ENCODE data around the gene CCDC186. TPM values are rescaled to one million over a fixed set of nuclear protein-coding genes. Genes with fewer than 3 reads are reported as not detected.

Gene CCDC186
- total and polyA plus RNA-seq, 2 experiments from 2014 or later, result 14.9 to 32.4 TPM

GRCh38 chr10:114174695-114175188 lies 739 bp upstream of the CCDC186 start:
- DNase-seq (ENCODE audit: low spot score), result no peak
- Histone ChIP-seq H3K9me2 (replicated peaks; ENCODE audit: insufficient read depth) (no peaks in the 10 kb centered on the region), H3K27me3 (no peaks in the 10 kb centered on the region), H3K4me2 (peak overlapping the region; percentile 82), H3K9me3 (ENCODE audit: low read depth) (no peaks in the 10 kb centered on the region), H3K4me1 (ENCODE audit: insufficient read depth) (peaks cover 3% of the 10 kb centered on the region), H3K79me2 (peaks cover 42% of the 10 kb centered on the region), H3K27ac (peak overlapping the region; percentile 90), H2AFZ (peak overlapping the region; percentile 80), H4K20me1 (ENCODE audit: insufficient read depth, poor library complexity, severe bottlenecking) (peaks cover 15% of the 10 kb centered on the region), H3K4me3 (peak overlapping the region; percentile 38), H3K36me3 (replicated peaks; ENCODE audit: insufficient read depth, low read depth) (no peaks in the 10 kb centered on the region)
- no peak for TF ChIP-seq EZH2phosphoT487 (IDR thresholded peaks at IDR 0.05; ENCODE audit: low read depth, severe bottlenecking, unreplicated experiment)
- TF ChIP-seq CTCF (IDR thresholded peaks at IDR 0.05; ENCODE audit: poor library complexity), result peak; percentile 1
- WGBS (ENCODE audit: low lambda C conversion rate, missing lambda C conversion rate), result 8% methylated on average over 19 of the region's 19 CpGs

- Histone ChIP-seq H3K27me3 (no peaks in the 10 kb centered on the region), H2AFZ (peak overlapping the region; percentile 87), H3K79me2 (peaks cover 53% of the 10 kb centered on the region), H3K4me3 (peak overlapping the region; percentile 85), H3K4me1 (ENCODE audit: insufficient read depth) (peaks cover 3% of the 10 kb centered on the region), H3K36me3 (replicated peaks; ENCODE audit: insufficient read depth, low read depth) (no peaks in the 10 kb centered on the region), H3K9me2 (replicated peaks; ENCODE audit: insufficient read depth) (no peaks in the 10 kb centered on the region), H3K4me2 (peak overlapping the region; percentile 76), H3K9me3 (ENCODE audit: low read depth) (no peaks in the 10 kb centered on the region), H4K20me1 (ENCODE audit: insufficient read depth, poor library complexity, severe bottlenecking) (peaks cover 15% of the 10 kb centered on the region), H3K27ac (peak overlapping the region; percentile 98)
- TF ChIP-seq CTCF (IDR thresholded peaks at IDR 0.05; ENCODE audit: poor library complexity) (no peak), EZH2phosphoT487 (IDR thresholded peaks at IDR 0.05; ENCODE audit: low read depth, severe bottlenecking, unreplicated experiment) (no peak), EZH2 (IDR thresholded peaks at IDR 0.05; ENCODE audit: borderline replicate concordance) (no peak)
- 2% methylated on average over 13 of the region's 23 CpGs for WGBS (ENCODE audit: low lambda C conversion rate, missing lambda C conversion rate)
- DNase-seq (ENCODE audit: low spot score), result peak; percentile 35
These were observed 441 bp downstream of the CCDC186 start for GRCh38 chr10:114173603-114173920.

- Histone ChIP-seq H3K27ac (peak overlapping the region; percentile 98), H3K9me2 (replicated peaks; ENCODE audit: insufficient read depth) (no peaks in the 10 kb centered on the region), H3K79me2 (peaks cover 59% of the 10 kb centered on the region), H3K4me2 (peak overlapping the region; percentile 76), H4K20me1 (ENCODE audit: insufficient read depth, poor library complexity, severe bottlenecking) (peaks cover 15% of the 10 kb centered on the region), H3K36me3 (replicated peaks; ENCODE audit: insufficient read depth, low read depth) (no peaks in the 10 kb centered on the region), H3K4me3 (peak overlapping the region; percentile 85), H3K9me3 (ENCODE audit: low read depth) (no peaks in the 10 kb centered on the region), H3K27me3 (no peaks in the 10 kb centered on the region), H3K4me1 (ENCODE audit: insufficient read depth) (peaks cover 3% of the 10 kb centered on the region), H2AFZ (peak overlapping the region; percentile 87)
- DNase-seq (ENCODE audit: low spot score), result no peak
- WGBS (ENCODE audit: low lambda C conversion rate, missing lambda C conversion rate), result 12% methylated on average over 9 of the region's 9 CpGs
- TF ChIP-seq EZH2 (IDR thresholded peaks at IDR 0.05; ENCODE audit: borderline replicate concordance), result peak; percentile 38
- TF ChIP-seq EZH2phosphoT487 (IDR thresholded peaks at IDR 0.05; ENCODE audit: low read depth, severe bottlenecking, unreplicated experiment), result no peak
These were observed 1.0 kb downstream of the CCDC186 start for GRCh38 chr10:114172776-114173602.

- no peaks in the 10 kb centered on the region for H3K27me3 ChIP-seq
- H3K4me2 ChIP-seq, result peak overlapping the region; percentile 76
- H3K4me1 ChIP-seq (ENCODE audit: insufficient read depth), result peaks cover 3% of the 10 kb centered on the region
- WGBS (ENCODE audit: low lambda C conversion rate, missing lambda C conversion rate), result 13% methylated on average over 1 of the region's 1 CpG
- peak overlapping the region; percentile 85 for H3K4me3 ChIP-seq
- DNase-seq (ENCODE audit: low spot score), result peak; percentile 35
- H3K27ac ChIP-seq, result peak overlapping the region; percentile 98
- TF ChIP-seq EZH2phosphoT487 (IDR thresholded peaks at IDR 0.05; ENCODE audit: low read depth, severe bottlenecking, unreplicated experiment), result no peak
- TF ChIP-seq CTCF (IDR thresholded peaks at IDR 0.05; ENCODE audit: poor library complexity), result no peak
- TF ChIP-seq EZH2 (IDR thresholded peaks at IDR 0.05; ENCODE audit: borderline replicate concordance), result no peak
- peaks cover 15% of the 10 kb centered on the region for H4K20me1 ChIP-seq (ENCODE audit: insufficient read depth, poor library complexity, severe bottlenecking)
- H3K36me3 ChIP-seq (replicated peaks; ENCODE audit: insufficient read depth, low read depth), result no peaks in the 10 kb centered on the region
- no peak overlapping the region for H2AFZ ChIP-seq
- peaks cover 67% of the 10 kb centered on the region for H3K79me2 ChIP-seq
- H3K9me2 ChIP-seq (replicated peaks; ENCODE audit: insufficient read depth), result no peaks in the 10 kb centered on the region
- H3K9me3 ChIP-seq (ENCODE audit: low read depth), result no peaks in the 10 kb centered on the region
These were observed 1.8 kb downstream of the CCDC186 start for GRCh38 chr10:114172216-114172615.
